ENCODE results near the gene FAM53A.
"Not testable (repeated sequence)": the region's sequence is repeated elsewhere in the genome, so short reads cannot be mapped to it uniquely, and the experiment has no call there.

Gene FAM53A

DNA sequence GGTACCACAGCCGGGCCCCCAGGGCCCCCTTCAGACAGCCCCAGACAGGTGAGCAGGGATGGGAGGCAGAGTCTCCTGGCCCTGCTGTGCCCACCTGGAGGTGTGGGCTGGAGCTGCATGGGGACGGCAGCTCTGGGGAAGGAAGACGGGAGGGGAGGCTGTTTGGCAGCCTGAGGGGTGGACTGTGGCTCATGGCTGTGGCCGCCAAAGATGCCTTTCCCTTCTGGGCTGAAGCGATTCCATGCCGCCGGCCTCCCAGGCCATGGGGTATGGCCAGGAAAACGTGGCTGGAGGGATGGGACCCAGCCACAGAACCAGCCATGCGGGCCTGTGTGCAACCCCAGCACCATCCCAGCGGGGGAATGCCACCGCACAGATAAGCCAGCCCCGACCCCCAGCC, 65.7 kb downstream of the FAM53A start:
- DNase-seq: no peak

DNA sequence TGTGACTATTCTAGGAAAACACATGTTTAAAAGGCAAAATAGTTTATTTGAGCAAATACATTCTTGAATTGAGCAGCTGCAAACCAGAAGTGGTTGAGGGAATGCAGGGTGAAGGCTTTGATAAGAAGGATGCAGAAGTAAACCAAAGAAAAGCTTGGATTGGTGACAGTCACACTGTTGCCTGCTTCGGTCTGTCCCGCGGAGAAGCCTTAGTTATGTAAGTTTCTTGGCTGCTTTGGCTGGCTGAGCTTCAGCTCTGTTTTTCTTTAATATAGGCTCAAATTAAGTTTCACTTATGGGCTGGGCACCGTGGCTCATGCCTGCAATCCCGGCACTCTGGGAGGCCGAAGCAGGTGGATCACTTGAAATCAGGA, 67.6 kb downstream of the FAM53A start:
- DNase-seq: no peak

DNA sequence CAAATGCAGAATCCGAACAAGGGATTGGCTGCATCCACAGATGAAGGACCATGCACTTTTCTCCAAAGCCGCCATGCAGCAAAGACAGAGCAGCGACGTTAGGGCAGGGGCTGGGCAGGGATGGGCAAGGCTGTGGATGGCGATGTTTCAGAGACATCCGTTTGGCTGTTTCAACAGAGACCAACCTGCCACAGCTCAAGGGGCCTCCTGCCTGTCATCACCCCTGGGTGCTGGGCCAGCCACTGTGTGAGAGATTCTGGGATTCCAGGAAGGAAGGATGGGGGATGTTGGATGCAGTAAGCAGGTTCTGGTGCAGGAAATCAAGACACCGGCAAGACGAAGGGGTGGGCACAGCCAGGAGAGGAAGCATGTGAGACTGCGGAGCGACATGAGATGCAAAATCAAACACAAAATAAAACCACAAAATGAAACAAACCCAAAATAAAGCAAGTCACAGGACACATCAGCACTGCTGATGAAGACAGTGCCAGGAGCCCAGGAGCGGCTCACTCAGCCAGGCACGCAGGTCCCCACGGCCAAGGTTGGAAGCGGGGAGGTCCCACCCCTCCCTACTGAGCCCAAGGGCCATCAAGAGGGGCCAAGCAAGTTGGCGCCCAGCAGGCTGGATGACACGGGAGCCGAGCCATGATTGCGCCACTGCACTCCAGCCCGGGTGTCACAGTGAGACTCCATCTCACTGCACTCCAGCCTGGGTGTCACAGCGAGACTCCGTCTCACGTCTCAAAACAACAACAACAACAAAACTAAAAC, 68.1 kb downstream of the FAM53A start:
- DNase-seq: no peak

GRCh38 chr4:1614854-1615595, 69.1 kb downstream of the FAM53A start:
- peak; percentile 39 for DNase-seq

DNA sequence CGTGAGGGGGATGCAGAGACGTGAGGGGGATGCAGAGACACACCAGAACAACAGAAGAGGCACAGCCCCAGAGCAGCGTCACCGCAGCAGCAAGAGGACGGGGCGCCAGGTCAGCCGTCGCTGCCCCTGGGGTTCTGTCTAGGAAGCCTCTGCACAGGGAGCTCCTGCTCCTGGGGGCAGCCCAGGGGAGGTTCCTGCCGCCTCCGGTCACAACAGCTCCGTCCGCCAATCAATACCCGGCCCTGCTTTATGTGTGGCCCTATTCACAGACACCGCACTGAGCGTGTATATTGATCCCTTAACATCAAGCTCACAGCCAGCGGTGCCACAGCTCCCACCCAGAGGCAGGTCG, 69.6 kb downstream of the FAM53A start:
- DNase-seq: no peak

DNA sequence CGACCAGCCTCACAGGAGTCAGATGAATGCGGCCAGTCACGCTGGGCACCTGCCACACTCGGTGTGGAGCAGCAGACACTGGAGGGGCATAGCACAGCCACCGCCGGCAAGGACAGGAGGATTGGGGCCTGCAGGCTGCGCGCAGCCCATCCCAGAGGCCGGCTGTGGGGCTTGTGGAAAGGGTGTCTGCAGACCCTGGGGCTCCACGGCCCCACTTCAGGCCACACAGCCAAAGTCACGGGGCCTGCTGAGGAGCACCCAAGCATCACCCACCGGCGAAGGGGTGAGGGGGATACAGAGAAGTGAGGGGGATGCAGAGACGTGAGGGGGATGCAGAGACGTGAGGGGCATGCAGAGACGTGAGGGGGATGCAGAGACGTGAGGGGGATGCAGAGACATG, 70.1 kb downstream of the FAM53A start:
- DNase-seq: no peak

GRCh38 chr4:1613099-1613495, 71.0 kb downstream of the FAM53A start:
- DNase-seq: no peak

DNA sequence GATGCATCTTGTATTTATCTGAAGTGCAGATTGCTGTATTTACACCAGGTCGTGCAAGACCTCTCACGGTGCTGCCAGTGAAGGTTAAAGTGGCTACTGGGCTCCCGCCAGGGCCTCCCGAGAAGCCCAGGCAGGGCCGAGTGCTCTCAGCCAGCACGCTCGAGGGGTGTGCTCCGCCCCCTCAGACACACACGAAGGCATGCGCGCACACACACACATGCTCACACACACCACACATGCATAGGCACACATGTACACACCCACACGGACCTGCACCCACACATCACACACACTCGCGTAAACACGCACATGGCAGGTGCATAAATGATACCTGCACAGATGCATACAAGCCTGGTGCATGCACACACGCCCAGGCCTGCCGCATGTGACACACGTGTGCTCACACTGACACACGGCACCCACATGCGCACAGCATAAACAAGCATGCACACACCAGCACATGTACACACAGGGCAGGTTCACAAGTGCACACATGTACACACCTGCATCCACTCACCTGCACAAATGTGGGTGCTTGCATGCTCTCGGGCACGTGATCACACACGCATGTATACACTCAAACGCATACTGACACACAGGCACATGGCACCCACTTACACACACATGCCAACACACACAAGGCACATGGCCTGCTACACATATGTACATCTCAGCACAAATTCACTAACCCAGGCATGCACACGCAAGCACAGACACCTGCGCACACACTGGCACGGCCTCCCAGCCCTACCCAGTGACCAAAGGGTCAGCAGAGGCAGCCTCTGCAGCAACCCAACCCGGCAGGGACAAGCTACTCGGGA, 71.6 kb downstream of the FAM53A start:
- DNase-seq: no peak

GRCh38 chr4:1611501-1611870, 72.6 kb downstream of the FAM53A start:
- DNase-seq: no peak

DNA sequence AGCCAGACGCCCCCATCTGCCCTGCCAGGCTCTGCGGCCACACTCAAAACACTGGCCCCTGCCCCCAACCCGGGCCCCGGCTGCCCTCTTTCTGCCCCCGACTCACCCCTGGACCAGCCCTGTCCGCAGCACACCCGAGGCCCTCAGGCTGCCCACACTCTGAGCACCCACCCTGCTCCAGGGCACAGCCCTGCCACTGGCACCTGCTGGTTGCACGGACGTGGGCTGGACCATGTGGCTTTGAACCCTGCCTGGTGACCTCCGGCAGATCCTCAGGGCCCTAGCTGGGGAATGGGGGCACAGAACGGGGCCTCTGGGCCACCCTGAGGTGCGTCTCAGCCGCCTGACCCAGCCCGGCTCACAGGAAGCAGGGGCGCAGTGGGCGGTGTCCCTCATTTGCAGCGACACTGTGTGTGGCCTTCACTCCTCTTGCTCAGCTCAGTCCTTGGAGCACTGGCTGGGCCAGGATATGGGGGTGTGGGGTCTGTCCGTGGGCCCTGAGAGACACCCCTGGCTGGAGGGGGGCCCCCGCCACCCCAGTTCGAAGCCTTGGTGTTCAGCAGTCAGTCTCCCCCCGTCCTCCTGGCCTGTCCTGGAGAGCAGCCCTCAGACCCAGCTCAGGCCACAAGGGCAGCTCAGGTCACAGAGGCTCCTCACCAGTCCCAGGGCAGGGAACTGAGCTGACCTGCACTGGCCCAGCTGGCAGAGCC, 73.2 kb downstream of the FAM53A start:
- no peak for DNase-seq

- no peak for DNase-seq
These were observed 74.0 kb downstream of the FAM53A start for GRCh38 chr4:1609901-1610790.

GRCh38 chr4:1608821-1609500, 75.2 kb downstream of the FAM53A start:
- DNase-seq: peak; percentile 17

DNA sequence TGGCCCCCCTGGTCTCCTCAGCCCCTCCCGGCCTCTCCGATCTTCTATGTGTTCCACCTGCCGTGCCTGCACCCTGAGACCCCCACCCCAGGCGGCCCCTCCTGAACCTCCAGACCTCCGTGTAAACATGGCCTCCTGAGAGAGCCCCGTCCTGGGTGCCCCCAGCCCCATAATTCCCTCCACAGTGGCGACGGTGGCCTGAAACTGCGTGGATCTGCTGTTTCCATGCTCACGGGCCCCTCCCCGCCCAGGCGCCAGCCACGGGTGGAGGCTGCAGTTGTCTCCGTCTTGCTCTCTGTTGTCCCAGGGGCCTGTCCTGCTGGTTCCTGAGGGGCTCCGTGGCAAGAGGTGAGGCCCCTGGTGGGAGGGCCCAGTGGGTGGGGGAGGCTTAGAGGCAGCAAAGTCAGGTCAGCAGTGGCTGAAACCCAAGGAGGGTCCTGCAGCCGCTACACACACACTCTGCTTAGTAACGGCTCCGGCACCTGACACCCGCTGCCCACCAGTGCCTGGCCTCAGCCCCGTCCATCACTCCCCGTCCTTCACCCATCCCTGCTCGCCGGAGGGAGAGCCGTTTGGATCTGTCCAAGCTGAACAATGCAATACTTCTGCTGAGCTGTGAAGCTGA, 75.8 kb downstream of the FAM53A start:
- no peak for DNase-seq

DNA sequence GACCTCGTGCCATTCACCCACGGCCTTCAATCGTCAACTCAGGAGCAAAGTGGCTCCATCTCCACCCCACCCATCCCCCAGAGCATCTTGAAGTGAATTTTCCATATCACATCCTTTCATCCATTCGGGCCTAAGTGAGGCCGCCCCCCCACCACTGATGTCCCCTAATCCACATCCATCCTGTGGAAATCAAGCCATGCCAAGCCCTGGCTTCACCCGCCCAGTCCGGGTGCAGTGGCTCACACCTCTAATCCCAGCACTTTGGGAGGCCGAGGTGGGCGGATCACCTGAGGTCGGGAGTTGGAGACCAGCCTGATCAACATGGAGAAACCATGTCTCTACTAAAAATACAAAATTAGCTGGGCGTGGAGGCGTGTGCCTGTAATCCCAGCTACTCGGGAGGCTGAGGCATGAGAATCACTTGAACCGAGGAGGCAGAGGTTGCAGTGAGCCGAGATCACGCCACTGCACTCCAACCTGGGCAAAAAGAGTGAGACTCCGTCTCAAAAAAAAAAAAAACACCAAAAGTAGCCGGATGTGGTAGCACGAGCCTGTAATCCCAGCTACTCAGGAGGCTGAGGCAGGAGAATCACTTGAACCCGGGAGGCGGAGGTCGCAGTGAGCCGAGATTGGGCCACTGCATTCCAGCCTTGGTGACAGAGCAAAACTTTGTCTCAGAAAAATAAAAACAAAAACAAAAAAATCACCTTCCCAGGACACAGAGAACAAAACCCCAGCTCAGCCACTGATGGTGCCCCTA, 76.5 kb downstream of the FAM53A start:
- not testable (repeated sequence) for DNase-seq

DNA sequence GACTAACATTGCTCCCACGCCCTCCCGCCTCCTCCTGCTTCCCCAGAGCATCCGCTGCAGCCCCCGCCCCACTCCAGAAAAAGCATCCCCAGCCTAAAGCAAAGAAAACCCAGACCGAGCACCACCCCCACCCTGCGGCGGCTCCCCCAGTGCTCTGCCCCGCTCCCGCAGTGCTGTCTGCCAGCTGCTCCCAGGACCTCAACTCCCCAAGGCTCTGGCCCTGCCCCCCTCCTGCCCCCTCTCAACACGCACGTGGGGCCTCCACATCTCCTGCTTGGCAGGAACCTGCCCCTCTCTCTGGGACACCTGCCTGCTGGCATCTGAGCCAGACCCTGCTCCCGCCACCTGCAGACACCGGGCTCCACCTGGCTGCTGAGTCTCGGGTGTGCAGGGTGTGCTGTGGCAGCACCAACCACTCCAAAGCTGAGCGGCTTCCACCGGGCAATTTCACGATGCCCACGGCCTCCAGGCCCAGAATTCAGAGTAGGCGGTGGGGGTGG, 79.4 kb downstream of the FAM53A start:
- peak; percentile 81 for DNase-seq

DNA sequence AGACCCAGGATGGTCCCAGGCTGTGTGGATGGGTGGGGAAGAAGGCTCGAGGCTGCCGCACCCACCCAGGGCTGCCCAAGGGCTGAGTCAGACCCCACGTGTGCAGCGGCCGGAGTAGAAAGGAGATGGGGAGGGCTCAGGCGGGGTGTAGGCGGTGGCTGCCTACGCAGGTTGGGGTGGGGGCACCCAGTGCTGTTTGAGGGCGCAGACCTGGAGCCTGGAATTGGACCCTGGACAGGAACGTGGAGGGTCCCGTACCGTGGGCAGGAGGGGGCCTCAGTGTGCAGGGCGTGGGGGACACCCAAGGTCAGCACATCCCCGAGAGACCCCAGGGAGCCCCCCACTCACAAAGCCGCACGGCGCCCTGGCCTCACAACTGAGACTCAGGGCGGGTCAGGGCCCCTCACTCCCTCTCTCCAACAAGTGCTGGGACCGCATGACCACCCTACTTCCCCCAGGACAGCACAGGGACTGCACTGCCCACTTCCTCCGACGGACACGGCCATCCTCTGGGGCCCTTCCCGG, 79.9 kb downstream of the FAM53A start:
- no peak for DNase-seq

GRCh38 chr4:1603413-1604135, 80.5 kb downstream of the FAM53A start:
- no peak for DNase-seq

- no peak for DNase-seq
These were observed 81.3 kb downstream of the FAM53A start for GRCh38 chr4:1602655-1603412.
